PFSK-1 (cell line): ENCODE measurements around the gene SLC9B1.

Experiments used
- FOXP2 ChIP-seq: optimal IDR thresholded peaks from 2 replicates; pipeline ENCODE3; 2011; ENCODE audit warnings: borderline replicate concordance, control low read depth, inconsistent platforms; ENCODE audit not compliant: insufficient read depth; ENCODE audit errors: extremely low read length, extremely low read depth
- POLR2AphosphoS5 ChIP-seq: IDR thresholded peaks from 2 replicates; pipeline ENCODE4 v1.6.1; 2012; ENCODE audit warnings: low read depth, mild to moderate bottlenecking, control low read depth, low read length, moderate library complexity
- SIN3A ChIP-seq: IDR thresholded peaks from 2 replicates; pipeline ENCODE4 v1.6.1; 2012; ENCODE audit warnings: mild to moderate bottlenecking, low read length, moderate library complexity, borderline replicate concordance; ENCODE audit not compliant: insufficient read depth
- TAF1 ChIP-seq: IDR thresholded peaks from 2 replicates; pipeline ENCODE4 v1.6.1; 2012; ENCODE audit warnings: low read length, control low read depth, borderline replicate concordance; ENCODE audit not compliant: insufficient read depth
- TF ChIP-seq, protein P1 (sequence below), 2 experiments: IDR thresholded peaks; 2 replicates each; pipeline versions ENCODE4 v1.6.1 to v1.8.0; 2011 to 2012; ENCODE audit warnings: low read depth in 2 of 2, low read length in 2 of 2, control low read depth in 1 of 2, inconsistent platforms in 1 of 2, mild to moderate bottlenecking in 1 of 2, moderate library complexity in 1 of 2; ENCODE audit not compliant: insufficient read depth in 1 of 2

DNA sequence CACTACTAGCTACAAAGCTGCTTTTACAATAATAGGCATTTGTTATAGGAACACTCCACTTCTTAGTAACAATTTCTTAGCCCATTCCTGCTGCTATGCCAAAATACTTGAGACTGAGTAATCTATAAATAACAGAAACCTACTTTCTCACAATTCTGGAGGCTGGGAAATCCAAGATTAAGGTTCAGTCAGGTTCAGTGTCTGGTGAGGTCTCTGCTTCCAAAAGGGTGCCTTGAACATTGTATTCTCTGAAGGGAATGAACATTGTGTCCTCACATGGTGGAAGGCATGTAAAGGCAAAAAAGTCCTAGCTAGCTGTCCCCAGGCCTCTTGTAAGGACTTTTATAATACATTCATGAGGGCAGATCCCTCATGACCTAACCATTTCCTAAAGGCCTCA, 7.0 kb downstream of the SLC9B1 start:
- TF ChIP-seq TAF1 (no peak), POLR2AphosphoS5 (no peak), SIN3A (no peak), FOXP2 (no peak)
- TF ChIP-seq, protein P1, sequence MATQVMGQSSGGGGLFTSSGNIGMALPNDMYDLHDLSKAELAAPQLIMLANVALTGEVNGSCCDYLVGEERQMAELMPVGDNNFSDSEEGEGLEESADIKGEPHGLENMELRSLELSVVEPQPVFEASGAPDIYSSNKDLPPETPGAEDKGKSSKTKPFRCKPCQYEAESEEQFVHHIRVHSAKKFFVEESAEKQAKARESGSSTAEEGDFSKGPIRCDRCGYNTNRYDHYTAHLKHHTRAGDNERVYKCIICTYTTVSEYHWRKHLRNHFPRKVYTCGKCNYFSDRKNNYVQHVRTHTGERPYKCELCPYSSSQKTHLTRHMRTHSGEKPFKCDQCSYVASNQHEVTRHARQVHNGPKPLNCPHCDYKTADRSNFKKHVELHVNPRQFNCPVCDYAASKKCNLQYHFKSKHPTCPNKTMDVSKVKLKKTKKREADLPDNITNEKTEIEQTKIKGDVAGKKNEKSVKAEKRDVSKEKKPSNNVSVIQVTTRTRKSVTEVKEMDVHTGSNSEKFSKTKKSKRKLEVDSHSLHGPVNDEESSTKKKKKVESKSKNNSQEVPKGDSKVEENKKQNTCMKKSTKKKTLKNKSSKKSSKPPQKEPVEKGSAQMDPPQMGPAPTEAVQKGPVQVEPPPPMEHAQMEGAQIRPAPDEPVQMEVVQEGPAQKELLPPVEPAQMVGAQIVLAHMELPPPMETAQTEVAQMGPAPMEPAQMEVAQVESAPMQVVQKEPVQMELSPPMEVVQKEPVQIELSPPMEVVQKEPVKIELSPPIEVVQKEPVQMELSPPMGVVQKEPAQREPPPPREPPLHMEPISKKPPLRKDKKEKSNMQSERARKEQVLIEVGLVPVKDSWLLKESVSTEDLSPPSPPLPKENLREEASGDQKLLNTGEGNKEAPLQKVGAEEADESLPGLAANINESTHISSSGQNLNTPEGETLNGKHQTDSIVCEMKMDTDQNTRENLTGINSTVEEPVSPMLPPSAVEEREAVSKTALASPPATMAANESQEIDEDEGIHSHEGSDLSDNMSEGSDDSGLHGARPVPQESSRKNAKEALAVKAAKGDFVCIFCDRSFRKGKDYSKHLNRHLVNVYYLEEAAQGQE (IDR thresholded peaks at IDR 0.05; ENCODE audit: insufficient read depth in 1 of 2, low read depth in 2 of 2, low read length in 2 of 2): no peak
